Upper lobe of left lung (tissue), 6 donors: ENCODE results near the gene RIMS1. TPM values are rescaled to one million over a fixed set of nuclear protein-coding genes. Genes with fewer than 3 reads are reported as not detected.

Experiments
- ATAC-seq, 2 donors: fragments of 200-7000 bp; cut with Tn5 transposase; one replicate each; pipeline ENCODE4 v1.9.1; 2022; ENCODE audit warnings: mild to moderate bottlenecking in 2 of 2, moderate library complexity in 2 of 2; ENCODE audit not compliant: low FRiP score in 2 of 2
- DNase-seq, 2 donors: peaks; one replicate each; pipeline ENCODE4 v3.0.0-alpha.2; 2019 to 2020
- H3K27ac ChIP-seq, 4 donors: fragments of 200-600 bp; sonication (generic); one replicate each; pipeline ENCODE4 v1.5.1; 2016 to 2019
- H3K27me3 ChIP-seq, 4 donors: fragments of 200-600 bp; sonication (generic); one replicate each; pipeline ENCODE4 v1.5.1; 2017 to 2019
- H3K36me3 ChIP-seq, 4 donors: fragments of 200-600 bp; sonication (generic); one replicate each; pipeline ENCODE4 v1.5.1; 2016 to 2019
- H3K4me1 ChIP-seq, 4 donors: fragments of 200-600 bp; sonication (generic); one replicate each; pipeline ENCODE4 v1.5.1; 2018 to 2019
- H3K4me3 ChIP-seq, 4 donors: fragments of 200-600 bp; sonication (generic); one replicate each; pipeline ENCODE4 v1.5.1; 2017 to 2019; ENCODE audit warnings: mild to moderate bottlenecking in 2 of 4, moderate library complexity in 1 of 4
- H3K9me3 ChIP-seq, 4 donors: fragments of 200-600 bp; sonication (generic); one replicate each; pipeline ENCODE4 v1.5.1; 2018 to 2019
- EP300 ChIP-seq, 4 donors: sonication (generic); formaldehyde crosslinking; IDR thresholded peaks; one replicate each; pipeline ENCODE4 v1.5.1; 2017; ENCODE audit warnings: antibody characterized with exemption in 4 of 4, control low read depth in 2 of 4
- POLR2A ChIP-seq, 4 donors: fragments of 450-650 bp; IDR thresholded peaks; one replicate each; pipeline ENCODE4 v1.5.1; 2016 to 2017; ENCODE audit warnings: antibody characterized with exemption in 4 of 4, mild to moderate bottlenecking in 2 of 4
- POLR2AphosphoS5 ChIP-seq, 2 donors: sonication (generic); formaldehyde crosslinking; IDR thresholded peaks; one replicate each; pipeline ENCODE4 v1.5.1; 2017; ENCODE audit warnings: antibody characterized with exemption in 2 of 2
- WGBS, 2 donors: methylation state at CpG; one replicate each; pipeline ENCODE4 v1.1.5; 2017 to 2018; 5-methylcytosine and 5-hydroxymethylcytosine counted together
- total RNA-seq, 6 donors: library from RNA; depleted of rRNA in 4 of 6; stranded (reverse); fragments of >200 nt in 4 of 6; gene quantifications; one replicate each; pipeline versions ENCODE4 v1.1.0 to v1.2.1, GENCODE V29; 2016 to 2021
- TF ChIP-seq, protein P1 (sequence below), 6 experiments: fragments of 450-650 bp in 4 of 6; fragments of 200-600 bp in 2 of 6; sonication (generic) in 2 of 6; IDR thresholded peaks; one replicate each; pipeline ENCODE4 v1.5.1; 2016 to 2019; ENCODE audit warnings: antibody characterized with exemption in 6 of 6
- donor health status: DM: no; HTN: no; CAD: no; lungs with moderate emphysema.
- donor health status: DM: no; HTN: yes; CAD: no; lungs with severe emphysema.

The RIMS1 gene
- total RNA-seq, 6 donors from 2014 or later, result 1.0 to 4.1 (median 2.7) TPM

DNA sequence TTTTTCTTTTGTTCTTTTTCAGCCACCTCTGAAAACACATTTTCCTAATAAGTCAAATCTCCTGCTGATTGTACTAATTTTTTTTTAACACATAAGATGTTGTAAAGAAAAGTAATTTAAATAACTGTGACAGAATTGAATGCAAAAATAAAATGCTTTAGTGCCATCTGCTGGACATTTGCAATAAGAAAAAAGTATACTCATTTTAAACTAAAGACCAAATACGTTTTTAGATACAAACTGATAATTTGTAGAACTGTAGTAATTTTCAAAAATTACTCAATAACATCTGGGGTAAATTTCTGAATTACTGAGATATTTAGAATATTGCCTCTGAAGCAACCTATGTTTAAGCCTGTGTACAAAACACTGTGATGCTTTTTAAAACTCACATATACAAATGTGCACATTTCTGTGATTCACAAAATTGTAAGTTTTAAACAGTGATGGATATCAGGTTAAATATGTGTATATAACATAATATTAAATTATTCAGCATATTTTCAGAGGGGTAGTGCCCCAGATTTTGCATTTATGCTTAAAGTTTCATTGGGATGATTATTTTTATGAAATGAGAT is 198.7 kb downstream of the RIMS1 start:
- WGBS, 2 donors, result 2 to 4% methylated on average over 1 of the region's 1 CpG
- TF ChIP-seq, protein P1, sequence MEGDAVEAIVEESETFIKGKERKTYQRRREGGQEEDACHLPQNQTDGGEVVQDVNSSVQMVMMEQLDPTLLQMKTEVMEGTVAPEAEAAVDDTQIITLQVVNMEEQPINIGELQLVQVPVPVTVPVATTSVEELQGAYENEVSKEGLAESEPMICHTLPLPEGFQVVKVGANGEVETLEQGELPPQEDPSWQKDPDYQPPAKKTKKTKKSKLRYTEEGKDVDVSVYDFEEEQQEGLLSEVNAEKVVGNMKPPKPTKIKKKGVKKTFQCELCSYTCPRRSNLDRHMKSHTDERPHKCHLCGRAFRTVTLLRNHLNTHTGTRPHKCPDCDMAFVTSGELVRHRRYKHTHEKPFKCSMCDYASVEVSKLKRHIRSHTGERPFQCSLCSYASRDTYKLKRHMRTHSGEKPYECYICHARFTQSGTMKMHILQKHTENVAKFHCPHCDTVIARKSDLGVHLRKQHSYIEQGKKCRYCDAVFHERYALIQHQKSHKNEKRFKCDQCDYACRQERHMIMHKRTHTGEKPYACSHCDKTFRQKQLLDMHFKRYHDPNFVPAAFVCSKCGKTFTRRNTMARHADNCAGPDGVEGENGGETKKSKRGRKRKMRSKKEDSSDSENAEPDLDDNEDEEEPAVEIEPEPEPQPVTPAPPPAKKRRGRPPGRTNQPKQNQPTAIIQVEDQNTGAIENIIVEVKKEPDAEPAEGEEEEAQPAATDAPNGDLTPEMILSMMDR (IDR thresholded peaks at IDR 0.05), result peak in 3 of 6 experiments; percentile 23 to 38 (median 27)
- TF ChIP-seq POLR2A (IDR thresholded peaks at IDR 0.05), result no peak
- no peak for ATAC-seq

DNA sequence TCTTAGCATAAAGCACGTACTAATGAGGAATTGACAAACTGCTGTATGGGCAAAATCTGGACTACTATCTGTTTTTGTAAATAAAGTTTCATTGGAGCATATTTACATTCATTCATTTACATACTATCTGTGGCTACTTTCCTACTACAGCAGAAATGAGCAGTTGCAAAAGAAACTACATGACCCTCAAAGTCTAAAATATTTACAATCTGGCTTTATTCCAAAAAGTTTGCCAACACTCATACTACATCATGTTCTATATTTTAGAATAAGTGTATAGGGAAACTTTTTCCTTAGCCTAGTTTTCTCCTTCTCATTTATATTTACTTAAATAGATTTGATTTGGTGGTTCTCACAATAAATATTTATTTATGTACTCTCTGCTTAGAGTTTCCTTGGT is 208.2 kb downstream of the RIMS1 start:
- 59 to 76% methylated on average over 1 of the region's 1 CpG for WGBS, 2 donors
- Histone ChIP-seq H3K9me3 (no peaks in the 10 kb centered on the region), H3K4me1 (no peaks in the 10 kb centered on the region), H3K27ac (no peak overlapping the region), H3K36me3 (no peaks in the 10 kb centered on the region), H3K4me3 (no peak overlapping the region), H3K27me3 (no peaks in the 10 kb centered on the region)
- TF ChIP-seq POLR2A (IDR thresholded peaks at IDR 0.05) (no peak), EP300 (IDR thresholded peaks at IDR 0.05) (no peak), POLR2AphosphoS5 (IDR thresholded peaks at IDR 0.05) (no peak)
- TF ChIP-seq, protein P1 (IDR thresholded peaks at IDR 0.05), result no peak
- ATAC-seq (no peak), DNase-seq (no peak)

More for the DNA sequence above, 198.7 kb downstream of the RIMS1 start:
- Histone ChIP-seq H3K36me3 (no peaks in the 10 kb centered on the region), H3K9me3 (no peaks in the 10 kb centered on the region), H3K4me1 (no peaks in the 10 kb centered on the region), H3K4me3 (no peak overlapping the region), H3K27ac (no peak overlapping the region), H3K27me3 (no peaks in the 10 kb centered on the region)
- DNase-seq, result no peak

GRCh38 chr6:72102561-72102960 is 216.2 kb downstream of the RIMS1 start:
- Histone ChIP-seq H3K4me1 (no peaks in the 10 kb centered on the region), H3K36me3 (no peaks in the 10 kb centered on the region), H3K9me3 (no peaks in the 10 kb centered on the region), H3K4me3 (no peak overlapping the region), H3K27me3 (no peaks in the 10 kb centered on the region), H3K27ac (no peak overlapping the region)
- no peak for ATAC-seq
- TF ChIP-seq POLR2AphosphoS5 (IDR thresholded peaks at IDR 0.05), result no peak
- no peak for TF ChIP-seq POLR2A (IDR thresholded peaks at IDR 0.05)
- DNase-seq, result no peak

DNA sequence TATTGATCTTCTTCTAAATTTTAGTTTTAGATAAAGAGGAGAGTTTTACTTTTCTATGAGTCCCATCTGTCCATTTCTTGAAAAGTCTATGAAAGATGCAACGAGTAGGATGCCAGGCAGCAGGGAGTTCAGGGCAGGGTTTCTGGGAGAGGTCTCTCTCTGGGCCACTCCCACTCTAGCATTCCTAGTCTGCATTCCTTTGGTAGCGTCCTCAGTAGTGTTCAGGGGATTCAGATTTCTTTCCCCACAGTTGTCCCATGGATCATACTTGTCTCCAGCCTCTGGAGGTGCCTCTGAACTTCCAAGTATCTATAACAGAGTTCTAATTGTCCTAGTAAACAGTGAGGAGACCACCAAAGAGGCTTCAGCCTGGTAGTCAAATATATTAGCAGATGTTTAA is 225.3 kb downstream of the RIMS1 start:
- no peak overlapping the region for H3K27ac ChIP-seq
- H3K9me3 ChIP-seq, result no peaks in the 10 kb centered on the region
- TF ChIP-seq POLR2AphosphoS5 (IDR thresholded peaks at IDR 0.05) (no peak), EP300 (IDR thresholded peaks at IDR 0.05) (no peak), POLR2A (IDR thresholded peaks at IDR 0.05) (no peak)
- TF ChIP-seq, protein P1 (IDR thresholded peaks at IDR 0.05), result no peak
- H3K36me3 ChIP-seq, result no peaks in the 10 kb centered on the region
- no peak overlapping the region for H3K4me3 ChIP-seq
- no peaks in the 10 kb centered on the region for H3K4me1 ChIP-seq
- WGBS, 2 donors, result 47 to 56% methylated on average over 2 of the region's 2 CpGs
- ATAC-seq (no peak), DNase-seq (no peak)
- H3K27me3 ChIP-seq, result no peaks in the 10 kb centered on the region

GRCh38 chr6:72130327-72130726 is 244.0 kb downstream of the RIMS1 start:
- Histone ChIP-seq H3K27ac (no peak overlapping the region), H3K36me3 (no peaks in the 10 kb centered on the region), H3K4me3 (no peak overlapping the region), H3K4me1 (no peaks in the 10 kb centered on the region), H3K9me3 (no peaks in the 10 kb centered on the region), H3K27me3 (no peaks in the 10 kb centered on the region)
- WGBS, 2 donors, result 89 to 91% methylated on average over 2 of the region's 2 CpGs
- TF ChIP-seq POLR2AphosphoS5 (IDR thresholded peaks at IDR 0.05) (no peak), POLR2A (IDR thresholded peaks at IDR 0.05) (no peak), EP300 (IDR thresholded peaks at IDR 0.05) (no peak)
- TF ChIP-seq, protein P1 (IDR thresholded peaks at IDR 0.05), result no peak
- DNase-seq (no peak), ATAC-seq (no peak)
